ENCODE data around the gene EGFR.

Gene EGFR

GRCh38 chr7:54991341-54991740 lies 27.5 kb upstream of the EGFR start:
- no peak for TF ChIP-seq ISL1 (CRISPR knock-in tag; IDR thresholded peaks at IDR 0.05)
- TF ChIP-seq OSR1 (CRISPR knock-in tag; IDR thresholded peaks at IDR 0.05): no peak
- TF ChIP-seq TCF4 (CRISPR knock-in tag; IDR thresholded peaks at IDR 0.05; ENCODE audit: borderline replicate concordance): no peak
- TF ChIP-seq ZNF70 (CRISPR knock-in tag; IDR thresholded peaks at IDR 0.05): no peak
- no peak for TF ChIP-seq ZFP30 (CRISPR knock-in tag; IDR thresholded peaks at IDR 0.05)
- no peak for TF ChIP-seq ZC3H10 (CRISPR knock-in tag; IDR thresholded peaks at IDR 0.05)
- no peak for TF ChIP-seq ARNTL (CRISPR knock-in tag; IDR thresholded peaks at IDR 0.05; ENCODE audit: borderline replicate concordance, low read depth)
- TF ChIP-seq BACH2 (CRISPR knock-in tag; IDR thresholded peaks at IDR 0.05; ENCODE audit: borderline replicate concordance): no peak
- TF ChIP-seq TSHZ2 (CRISPR knock-in tag; IDR thresholded peaks at IDR 0.05): no peak
- no peak for TF ChIP-seq CSDC2 (CRISPR knock-in tag; IDR thresholded peaks at IDR 0.05)
- no peak for ATAC-seq

- TF ChIP-seq TCF4 (CRISPR knock-in tag; IDR thresholded peaks at IDR 0.05; ENCODE audit: borderline replicate concordance) (no peak), CREB5 (CRISPR knock-in tag; IDR thresholded peaks at IDR 0.05; ENCODE audit: low read depth) (no peak), ESRRG (CRISPR knock-in tag; IDR thresholded peaks at IDR 0.05) (no peak), OSR1 (CRISPR knock-in tag; IDR thresholded peaks at IDR 0.05) (no peak), TOX (CRISPR knock-in tag; IDR thresholded peaks at IDR 0.05; ENCODE audit: borderline replicate concordance) (no peak), RARB (CRISPR knock-in tag; IDR thresholded peaks at IDR 0.05) (no peak), PATZ1 (CRISPR knock-in tag; IDR thresholded peaks at IDR 0.05; ENCODE audit: borderline replicate concordance) (no peak), POU6F1 (CRISPR knock-in tag; IDR thresholded peaks at IDR 0.05; ENCODE audit: borderline replicate concordance, low read depth) (no peak), PPARA (CRISPR knock-in tag; IDR thresholded peaks at IDR 0.05; ENCODE audit: borderline replicate concordance) (no peak), CSDC2 (CRISPR knock-in tag; IDR thresholded peaks at IDR 0.05) (no peak), SNAI2 (CRISPR knock-in tag; IDR thresholded peaks at IDR 0.05) (no peak), TSHZ2 (CRISPR knock-in tag; IDR thresholded peaks at IDR 0.05) (no peak)
- no peak for ATAC-seq
Measured at GRCh38 chr7:54992871-54993475, 25.8 kb upstream of the EGFR start.

GRCh38 chr7:54995166-54995565 lies 23.7 kb upstream of the EGFR start:
- no peak for ATAC-seq

More at GRCh38 chr7:54995166-54995565, 23.7 kb upstream of the EGFR start:
- no peak for TF ChIP-seq RARB (CRISPR knock-in tag; IDR thresholded peaks at IDR 0.05)

All from SK-N-SH treated with all-trans-retinoic acid at 6 μM for 48 hours (cell line).